K562 (cell line): ENCODE results near the gene MNDA. TPM values are rescaled to one million over a fixed set of nuclear protein-coding genes. Genes with fewer than 3 reads are reported as not detected.

Source experiments
- ATAC-seq: fragments of 200-7000 bp; cut with Tn5 transposase; 3 replicates; pipeline ENCODE4 v1.9.1; 2020; ENCODE audit warnings: moderate library complexity
- BruUV-seq: library from RNA; stranded (reverse); fragments of 400-500 nt; replicated peaks from 2 replicates; lab custom pipeline; 2021; lab: Mats Ljungman, UMichigan
- CTCF ChIA-PET: fragments of 300-600 bp; formaldehyde crosslinking; extraction: SDS; loops from one replicate; lab custom pipeline; 2021; ENCODE audit warnings: low intra/inter-chr PET ratio; lab: Yijun Ruan, JAX
- POLR2A ChIA-PET: fragments of 300-600, 350-650 bp; sonication (Branson Sonifier 250); formaldehyde crosslinking; extraction: SDS; loops from one replicate; lab custom pipeline; 2021; ENCODE audit warnings: antibody characterized with exemption, inconsistent platforms; lab: Yijun Ruan, JAX
- DNase-seq, 4 experiments: peaks; one replicate each; pipeline versions ENCODE4 v3.0.0 to v3.0.0-alpha.2; 2011 to 2018; ENCODE audit warnings: low spot score in 3 of 4, mixed read lengths in 3 of 4; ENCODE audit errors: extremely low read depth in 1 of 4
- FAIRE-seq: peaks from 2 replicates; lab custom pipeline; 2011; peaks lifted over from hg19 to GRCh38; lab: Jason Lieb, UNC
- H2AFZ ChIP-seq: 2 replicates; pipeline ENCODE4 v1.6.0; 2011; ENCODE audit warnings: low read depth, low read length, control low read depth, inconsistent platforms
- H3K27ac ChIP-seq: fragments of 200-600 bp; 3 replicates; pipeline ENCODE4 v1.8.0; 2011; ENCODE audit warnings: low read depth, mild to moderate bottlenecking, control low read depth, inconsistent platforms, low read length, moderate library complexity, mixed read lengths; ENCODE audit errors: extremely low read depth
- H3K27me3 ChIP-seq, 2 experiments: fragments of 300-600 bp in 1 of 2; 2 replicates in 1 of 2; 3 replicates in 1 of 2; pipeline versions ENCODE4 v1.6.0 to v1.8.0; 2011; ENCODE audit warnings: inconsistent platforms in 2 of 2, low read length in 2 of 2, mild to moderate bottlenecking in 1 of 2, mixed read lengths in 1 of 2, moderate library complexity in 1 of 2; ENCODE audit not compliant: control insufficient read depth in 2 of 2, insufficient read depth in 2 of 2
- H3K36me3 ChIP-seq: fragments of 300-600 bp; 3 replicates; pipeline ENCODE4 v1.8.0; 2011; ENCODE audit warnings: mild to moderate bottlenecking, low read length, inconsistent platforms; ENCODE audit not compliant: control insufficient read depth, insufficient read depth
- H3K4me1 ChIP-seq, 2 experiments: fragments of 200-600 bp in 1 of 2; replicated peaks in 1 of 2; 2 replicates in 1 of 2; 3 replicates in 1 of 2; pipeline versions ENCODE4 v1.5.1 to v1.8.0; 2011; ENCODE audit warnings: inconsistent platforms in 2 of 2, low read length in 2 of 2, mild to moderate bottlenecking in 1 of 2, mixed read lengths in 1 of 2, moderate library complexity in 1 of 2; ENCODE audit not compliant: control insufficient read depth in 2 of 2, insufficient read depth in 2 of 2
- H3K4me2 ChIP-seq: 2 replicates; pipeline ENCODE4 v1.6.1; 2011; ENCODE audit warnings: low read length, control low read depth, inconsistent platforms, mixed read lengths; ENCODE audit not compliant: insufficient read depth
- H3K4me3 ChIP-seq: fragments of 200-600 bp; sonication (generic), shearing (Covaris generic); 2 replicates; pipeline ENCODE4 v1.5.1; 2016; ENCODE audit warnings: control low read depth, inconsistent platforms
- H3K79me2 ChIP-seq: fragments of 200-600 bp; 3 replicates; pipeline ENCODE4 v1.8.0; 2011; ENCODE audit warnings: low read length, inconsistent platforms; ENCODE audit not compliant: control insufficient read depth, insufficient read depth
- H3K9ac ChIP-seq, 2 experiments: 2 replicates each; pipeline versions ENCODE4 v1.6.0 to v1.6.1; 2011; ENCODE audit warnings: low read depth in 2 of 2, low read length in 2 of 2, control low read depth in 1 of 2, inconsistent platforms in 1 of 2, mild to moderate bottlenecking in 1 of 2, mixed read lengths in 1 of 2; ENCODE audit not compliant: insufficient read depth in 1 of 2
- H3K9me1 ChIP-seq: one replicate; pipeline ENCODE4 v1.6.0; 2011; ENCODE audit warnings: inconsistent platforms, mild to moderate bottlenecking, low read length, moderate library complexity; ENCODE audit not compliant: control insufficient read depth, insufficient read depth
- H3K9me3 ChIP-seq: replicated peaks from 2 replicates; pipeline ENCODE4 v1.5.1; 2011; ENCODE audit warnings: low read depth, low read length, inconsistent platforms; ENCODE audit not compliant: control insufficient read depth, insufficient read depth
- H4K20me1 ChIP-seq: replicated peaks from 2 replicates; pipeline ENCODE4 v1.6.1; 2011; ENCODE audit warnings: low read length, inconsistent platforms, mixed read lengths; ENCODE audit not compliant: control insufficient read depth, insufficient read depth
- ATF4 ChIP-seq: fragments of 450-650 bp; formaldehyde crosslinking; IDR thresholded peaks from 2 replicates; pipeline ENCODE4 v1.4.0; 2022; ENCODE audit warnings: mild to moderate bottlenecking, moderate library complexity
- BCOR ChIP-seq: fragments of 450-650 bp; IDR thresholded peaks from 2 replicates; pipeline ENCODE4 v1.6.1; 2016
- BRD4 ChIP-seq: fragments of 200-600 bp; sonication (generic); IDR thresholded peaks from 2 replicates; pipeline ENCODE4 v1.6.1; 2017; ENCODE audit warnings: inconsistent platforms
- CCAR2 ChIP-seq: fragments of 200-400 bp; formaldehyde crosslinking; IDR thresholded peaks from 2 replicates; pipeline ENCODE4 v1.6.1; 2017; ENCODE audit warnings: mild to moderate bottlenecking, low read depth, low read length
- EP400 ChIP-seq: fragments of 450-650 bp; IDR thresholded peaks from 2 replicates; pipeline ENCODE4 v1.6.1; 2017; ENCODE audit warnings: antibody characterized with exemption, mild to moderate bottlenecking, moderate library complexity
- EWSR1 ChIP-seq: fragments of 450-650 bp; IDR thresholded peaks from 2 replicates; pipeline ENCODE4 v1.6.1; 2018; ENCODE audit warnings: borderline replicate concordance, mild to moderate bottlenecking, low read depth, moderate library complexity; ENCODE audit not compliant: partially characterized antibody
- KAT7 ChIP-seq: sonication (generic); formaldehyde crosslinking; IDR thresholded peaks from 2 replicates; pipeline ENCODE4 v1.8.0; 2022; ENCODE audit warnings: missing genetic modification reagents, mild to moderate bottlenecking, borderline replicate concordance
- KLF1 ChIP-seq: fragments of 450-650 bp; IDR thresholded peaks from 2 replicates; pipeline ENCODE4 v1.6.1; 2016; ENCODE audit warnings: missing genetic modification characterization, missing compliant biosample characterization
- NUFIP1 ChIP-seq: fragments of 450-650 bp; IDR thresholded peaks from 2 replicates; pipeline ENCODE4 v1.6.1; 2018; ENCODE audit not compliant: partially characterized antibody
- POLR2A ChIP-seq: fragments of 450-650 bp; conservative IDR thresholded peaks from 2 replicates; pipeline ENCODE4 v1.6.1; 2016
- RCOR1 ChIP-seq, 2 experiments: IDR thresholded peaks; 2 replicates each; pipeline ENCODE4 v1.6.1; 2012; ENCODE audit warnings: low read depth in 2 of 2, low read length in 2 of 2, borderline replicate concordance in 1 of 2, improper control_type of control experiment in 1 of 2
- RFX1 ChIP-seq: fragments of 450-650 bp; IDR thresholded peaks from 2 replicates; pipeline ENCODE4 v1.6.1; 2016; ENCODE audit warnings: mild to moderate bottlenecking, moderate library complexity
- RUNX1 ChIP-seq: sonication (generic); IDR thresholded peaks from 2 replicates; pipeline ENCODE4 v1.6.1; 2016; ENCODE audit warnings: antibody characterized with exemption, low read depth
- TCF15 ChIP-seq: fragments of 250-450 bp; sonication (Bioruptor Pico); IDR thresholded peaks from 2 replicates; pipeline ENCODE4 v1.8.0; 2022; ENCODE audit warnings: moderate library complexity, mild to moderate bottlenecking, inconsistent platforms
- ZFP1 ChIP-seq: fragments of 450-650 bp; formaldehyde crosslinking; IDR thresholded peaks from 2 replicates; pipeline ENCODE4 v1.4.0; 2020; ENCODE audit warnings: mild to moderate bottlenecking, mixed read lengths
- ZNF395 ChIP-seq: fragments of 200-800 bp; sonication (Bioruptor generic); IDR thresholded peaks from 2 replicates; pipeline ENCODE4 v1.6.1; 2017; ENCODE audit warnings: missing genetic modification characterization, missing compliant biosample characterization
- WGBS: fragments of 100-300 bp; shearing (Covaris generic); methylation state at CpG from one replicate; pipeline ENCODE4 v1.1.6; 2016; ENCODE audit warnings: low coverage, mixed read lengths; ENCODE audit not compliant: insufficient coverage; ENCODE audit errors: missing lambda C conversion rate; 5-methylcytosine and 5-hydroxymethylcytosine counted together
- in situ Hi-C: fragments of 300-500 bp; cut with MboI; formaldehyde crosslinking; loops from 4 replicates; pipeline ENCODE4 v1.15.0; 2018; ENCODE audit warnings: inconsistent platforms, mixed read lengths
- intact Hi-C: fragments of 100-400 bp; cut with micrococcal nuclease; formaldehyde crosslinking; loops from 2 replicates; pipeline ENCODE4 v1.14.2; 2022
- polyA plus RNA-seq, 8 experiments: library from polyadenylated mRNA; depleted of rRNA in 4 of 8; stranded (reverse) in 5 of 8; unstranded in 3 of 8; fragments of >200 nt; fragmentation: Nextera tagmentation in 2 of 8; fragmentation: Illumina TruSeq in 1 of 8; extraction: Ambion mirVana in 2 of 8; extraction: Trizol in 1 of 8; gene quantifications; 2 replicates each; pipeline versions ENCODE4 v1.2.1 to v1.2.3, GENCODE V29; 2011 to 2014; ENCODE audit warnings: inconsistent platforms in 1 of 8, missing spikeins in 1 of 8
- total RNA-seq, 7 experiments: library from RNA; depleted of rRNA in 6 of 7; stranded (reverse); fragments of >200 nt in 6 of 7; fragmentation: Illumina TruSeq in 2 of 7; extraction: Trizol in 2 of 7; gene quantifications; 2 replicates each; pipeline versions ENCODE4 v1.2.1 to v1.2.3, GENCODE V29; 2011 to 2021; ENCODE audit warnings: low replicate concordance in 1 of 7
- TF ChIP-seq, protein P1 (sequence below): fragments of 450-650 bp; IDR thresholded peaks from 2 replicates; pipeline ENCODE4 v1.7.1; 2018; ENCODE audit warnings: mild to moderate bottlenecking, low read depth; ENCODE audit not compliant: partially characterized antibody

MNDA gene
- total and polyA plus RNA-seq, 9 of the 15 experiments (the other 6 are each of a cell fraction or from before 2014, with no cell fraction given), result 0.08 to 0.14 (median 0.09) TPM; not detected in 6

DNA sequence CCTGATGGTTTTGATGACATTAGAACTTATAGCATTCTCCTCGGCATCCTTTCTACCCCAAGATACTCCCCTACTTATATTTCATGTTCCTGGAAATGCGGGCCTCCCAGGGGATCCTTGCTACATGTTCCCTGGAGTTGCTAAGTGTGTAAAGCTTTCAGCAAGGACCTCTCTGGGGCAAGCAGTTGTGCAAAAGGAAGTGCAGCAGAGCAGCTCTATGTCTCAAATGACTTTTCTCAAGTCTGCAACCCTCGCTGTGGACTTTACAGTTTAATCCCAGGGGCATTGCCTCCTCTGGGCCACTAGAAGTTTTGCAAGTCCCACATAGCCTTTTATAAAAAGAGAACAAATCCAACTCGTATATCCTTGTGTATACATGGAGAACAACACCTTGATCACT, 20.8 kb upstream of the MNDA start (continued):
- TF ChIP-seq KLF1 (no peak), EWSR1 (no peak), RUNX1 (no peak), CCAR2 (no peak), TCF15 (CRISPR knock-in tag) (no peak), RFX1 (no peak)
- TF ChIP-seq, all 486 proteins: peak for 0

DNA sequence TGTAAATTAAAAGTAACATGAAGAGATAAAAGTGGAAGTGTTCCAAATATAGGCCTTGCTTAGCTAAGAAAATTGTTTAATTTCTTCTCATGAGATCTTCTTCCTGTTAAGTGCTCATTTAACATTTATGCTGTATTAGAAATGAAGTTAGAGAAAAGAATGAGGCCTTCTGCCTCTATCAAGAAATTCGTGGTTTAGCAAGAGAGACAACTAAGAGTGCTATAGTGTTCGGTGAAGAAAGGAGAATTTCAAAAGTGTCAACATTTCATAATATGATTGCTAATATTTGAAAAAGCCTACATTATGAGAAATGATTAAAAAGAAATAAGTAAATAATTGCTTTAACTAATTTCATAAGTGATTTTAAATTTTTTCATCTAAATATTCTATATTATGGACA, 18.8 kb upstream of the MNDA start:
- intact Hi-C loops (loop anchor here (10.0 kb wide), 1 partner anchor 262 kb away; the partner anchor contains the start of gene AIM2), in situ Hi-C loops (no loop called here)
- Histone ChIP-seq H3K27ac (no peak overlapping the region), H3K9me3 (no peaks in the 10 kb centered on the region), H3K4me2 (no peak overlapping the region), H3K9ac (no peak overlapping the region), H3K79me2 (no peaks in the 10 kb centered on the region), H3K36me3 (no peaks in the 10 kb centered on the region), H4K20me1 (no peaks in the 10 kb centered on the region), H3K4me3 (no peak overlapping the region), H3K27me3 (no peaks in the 10 kb centered on the region), H3K4me1 (peaks cover 0 to 5% of the 10 kb centered on the region in 2 experiments; a peak in 2 of 5 replicates), H2AFZ (no peak overlapping the region), H3K9me1 (no peaks in the 10 kb centered on the region)
- 75% methylated on average over 2 of the region's 2 CpGs for WGBS
- ChIA-PET CTCF (no interaction called here), POLR2A (no interaction called here)
- DNase-seq (no peak), ATAC-seq (no peak), FAIRE-seq (no peak)
- no TSS peak for BruUV-seq
- TF ChIP-seq, protein P1, sequence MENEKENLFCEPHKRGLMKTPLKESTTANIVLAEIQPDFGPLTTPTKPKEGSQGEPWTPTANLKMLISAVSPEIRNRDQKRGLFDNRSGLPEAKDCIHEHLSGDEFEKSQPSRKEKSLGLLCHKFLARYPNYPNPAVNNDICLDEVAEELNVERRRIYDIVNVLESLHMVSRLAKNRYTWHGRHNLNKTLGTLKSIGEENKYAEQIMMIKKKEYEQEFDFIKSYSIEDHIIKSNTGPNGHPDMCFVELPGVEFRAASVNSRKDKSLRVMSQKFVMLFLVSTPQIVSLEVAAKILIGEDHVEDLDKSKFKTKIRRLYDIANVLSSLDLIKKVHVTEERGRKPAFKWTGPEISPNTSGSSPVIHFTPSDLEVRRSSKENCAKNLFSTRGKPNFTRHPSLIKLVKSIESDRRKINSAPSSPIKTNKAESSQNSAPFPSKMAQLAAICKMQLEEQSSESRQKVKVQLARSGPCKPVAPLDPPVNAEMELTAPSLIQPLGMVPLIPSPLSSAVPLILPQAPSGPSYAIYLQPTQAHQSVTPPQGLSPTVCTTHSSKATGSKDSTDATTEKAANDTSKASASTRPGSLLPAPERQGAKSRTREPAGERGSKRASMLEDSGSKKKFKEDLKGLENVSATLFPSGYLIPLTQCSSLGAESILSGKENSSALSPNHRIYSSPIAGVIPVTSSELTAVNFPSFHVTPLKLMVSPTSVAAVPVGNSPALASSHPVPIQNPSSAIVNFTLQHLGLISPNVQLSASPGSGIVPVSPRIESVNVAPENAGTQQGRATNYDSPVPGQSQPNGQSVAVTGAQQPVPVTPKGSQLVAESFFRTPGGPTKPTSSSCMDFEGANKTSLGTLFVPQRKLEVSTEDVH, result no peak
- TF ChIP-seq RCOR1 (IDR thresholded peaks at IDR 0.05; ENCODE audit: borderline replicate concordance in 1 of 2, low read depth in 2 of 2, low read length in 2 of 2) (no peak), KAT7 (no peak), EWSR1 (no peak), NUFIP1 (no peak), BRD4 (no peak), ZFP1 (CRISPR knock-in tag) (no peak), ZNF395 (CRISPR knock-in tag) (no peak), BCOR (no peak), EP400 (no peak), ATF4 (CRISPR knock-in tag) (no peak), POLR2A (no peak)
